Measurements from ENCODE around the gene CCDC177.

CCDC177 gene

GRCh38 chr14:69560826-69561225 is 13.8 kb downstream of the CCDC177 start:
- DNase-seq, result no peak

DNA sequence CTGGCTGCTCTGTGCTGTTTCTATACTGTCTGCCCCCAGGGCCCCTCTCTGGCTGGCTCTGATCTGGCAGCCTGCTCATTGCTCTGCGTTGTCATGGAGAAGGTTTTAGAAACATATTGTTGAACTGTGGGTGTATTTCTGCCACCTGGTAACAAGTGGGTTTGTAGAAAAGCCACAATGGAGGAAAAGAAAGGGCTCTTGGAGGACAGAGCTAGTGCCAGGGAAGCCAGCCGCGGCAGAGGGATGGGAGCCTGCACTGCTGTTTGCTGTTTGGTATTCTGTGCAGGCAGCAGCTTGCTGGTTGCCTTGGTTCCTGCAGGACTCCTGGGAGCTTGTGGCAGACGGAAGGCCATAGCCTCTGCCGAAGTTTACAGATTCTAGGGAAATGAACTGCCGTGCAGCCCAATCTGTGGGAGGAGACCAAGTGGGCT is 15.1 kb downstream of the CCDC177 start:
- no peak for DNase-seq

- DNase-seq, result no peak
Observed at GRCh38 chr14:69558774-69559173, 15.9 kb downstream of the CCDC177 start.

DNA sequence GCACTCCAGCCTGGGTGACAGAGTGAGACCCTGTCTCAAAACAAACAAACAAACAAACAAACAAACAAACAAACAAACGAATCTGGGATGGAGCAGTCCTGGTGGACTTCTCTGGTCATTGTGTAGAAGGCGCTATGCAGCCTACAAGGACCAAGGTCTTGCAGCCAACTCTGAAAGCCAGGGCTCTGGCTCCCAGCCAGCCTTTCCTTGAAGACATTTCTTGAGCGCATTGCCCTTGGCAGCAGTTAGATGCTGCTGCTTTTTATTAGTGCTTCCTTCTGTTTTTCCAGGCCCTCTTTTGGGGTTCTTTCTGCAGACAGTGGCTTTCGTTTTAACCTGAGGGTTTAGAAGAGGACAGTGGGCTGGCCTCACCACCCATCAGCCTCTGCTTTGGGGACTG is 20.2 kb downstream of the CCDC177 start:
- DNase-seq, result no peak

DNA sequence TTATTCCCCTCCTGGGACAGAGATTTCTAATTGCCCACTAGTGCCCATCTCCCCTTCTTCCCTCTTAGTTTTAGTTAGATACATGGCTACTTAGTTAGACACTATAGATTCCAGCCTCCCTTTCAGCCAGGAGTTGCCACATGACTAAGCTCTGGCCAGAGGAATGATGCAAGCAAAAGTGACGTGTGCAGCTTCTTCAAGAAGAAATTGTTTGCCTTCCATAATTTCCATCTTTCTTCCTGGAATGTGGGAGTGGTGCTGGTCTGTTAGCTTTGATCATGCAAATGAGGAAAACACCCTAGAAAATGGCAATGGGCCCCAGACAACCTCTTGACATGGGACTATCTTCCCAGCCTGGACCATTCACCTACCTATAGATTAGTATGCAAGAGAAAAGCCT is 21.4 kb downstream of the CCDC177 start:
- no peak for DNase-seq

DNA sequence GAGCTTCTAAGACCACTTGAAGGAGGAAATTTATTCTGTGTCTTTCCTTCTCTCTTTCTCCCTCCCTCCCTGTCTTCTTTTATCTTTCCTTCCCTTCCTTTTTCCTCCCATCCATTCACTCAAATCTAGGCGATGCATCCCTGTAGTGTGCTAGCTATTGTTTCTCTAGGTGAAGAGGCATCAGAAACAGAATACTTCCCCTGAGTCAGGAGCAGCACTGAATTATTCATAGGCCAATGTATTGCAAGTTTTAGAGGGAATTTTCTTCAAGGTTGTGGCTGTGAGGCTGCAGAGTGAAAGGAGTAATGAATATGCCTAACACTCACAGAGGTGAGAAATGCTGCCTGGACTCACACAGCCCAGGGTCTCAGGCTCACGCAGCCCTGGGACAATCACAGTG is 23.2 kb downstream of the CCDC177 start:
- DNase-seq, result no peak

GRCh38 chr14:69548566-69548965 is 26.1 kb downstream of the CCDC177 start:
- no peak for DNase-seq

DNA sequence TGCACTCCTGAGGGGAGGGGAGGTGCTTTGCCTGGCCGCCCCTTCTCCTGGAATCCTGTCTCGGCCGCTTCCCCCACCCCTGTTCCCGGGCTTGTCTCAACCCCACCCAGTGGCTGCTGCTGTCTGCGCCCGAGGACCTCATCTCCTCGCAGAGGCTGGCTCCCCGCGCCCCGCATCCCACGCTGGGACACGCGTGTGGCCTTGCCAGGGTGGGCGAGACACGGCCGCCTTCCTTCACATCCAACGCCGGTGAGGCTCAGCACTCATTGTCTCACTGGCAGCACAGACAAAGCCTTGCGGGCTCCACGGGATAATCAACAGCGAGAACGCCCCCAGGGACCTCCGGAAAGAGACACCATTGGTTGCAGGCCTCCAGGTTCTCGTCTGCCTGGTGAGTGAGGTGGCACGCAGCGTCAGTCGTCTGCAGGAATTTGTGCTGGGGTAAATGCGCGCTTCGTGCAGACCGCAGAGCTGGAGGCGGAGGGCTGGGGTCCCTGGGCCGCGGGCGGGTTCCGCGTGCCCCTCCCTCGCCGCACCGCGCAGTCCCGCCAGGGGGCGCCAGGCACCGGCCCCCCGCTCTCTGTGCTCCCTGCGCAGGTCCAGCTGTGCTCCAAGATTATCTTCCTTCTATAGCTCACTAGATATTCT is 26.8 kb downstream of the CCDC177 start:
- peak; percentile 26 for DNase-seq

- DNase-seq, result peak; percentile 85
Observed at GRCh38 chr14:69543341-69544115, 31.1 kb downstream of the CCDC177 start.

DNA sequence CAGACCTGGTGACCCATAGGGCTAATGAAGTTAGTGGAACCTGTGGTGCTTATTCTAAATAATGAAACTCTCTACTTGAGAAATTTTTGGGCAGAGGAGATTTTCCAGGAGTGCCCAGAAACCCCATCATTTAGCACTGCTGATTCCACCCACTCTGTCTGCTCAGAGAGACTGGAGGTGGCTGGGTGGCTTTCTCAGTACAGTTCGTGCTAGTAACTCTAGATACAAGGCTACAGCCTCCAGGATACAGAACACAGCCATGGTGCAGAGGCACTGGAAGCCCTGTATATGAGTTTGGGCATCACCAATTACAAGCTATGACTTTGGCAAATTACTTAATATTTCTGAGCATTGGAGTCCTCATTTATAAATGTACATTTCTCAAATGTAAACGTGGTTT is 32.4 kb downstream of the CCDC177 start:
- no peak for DNase-seq

DNA sequence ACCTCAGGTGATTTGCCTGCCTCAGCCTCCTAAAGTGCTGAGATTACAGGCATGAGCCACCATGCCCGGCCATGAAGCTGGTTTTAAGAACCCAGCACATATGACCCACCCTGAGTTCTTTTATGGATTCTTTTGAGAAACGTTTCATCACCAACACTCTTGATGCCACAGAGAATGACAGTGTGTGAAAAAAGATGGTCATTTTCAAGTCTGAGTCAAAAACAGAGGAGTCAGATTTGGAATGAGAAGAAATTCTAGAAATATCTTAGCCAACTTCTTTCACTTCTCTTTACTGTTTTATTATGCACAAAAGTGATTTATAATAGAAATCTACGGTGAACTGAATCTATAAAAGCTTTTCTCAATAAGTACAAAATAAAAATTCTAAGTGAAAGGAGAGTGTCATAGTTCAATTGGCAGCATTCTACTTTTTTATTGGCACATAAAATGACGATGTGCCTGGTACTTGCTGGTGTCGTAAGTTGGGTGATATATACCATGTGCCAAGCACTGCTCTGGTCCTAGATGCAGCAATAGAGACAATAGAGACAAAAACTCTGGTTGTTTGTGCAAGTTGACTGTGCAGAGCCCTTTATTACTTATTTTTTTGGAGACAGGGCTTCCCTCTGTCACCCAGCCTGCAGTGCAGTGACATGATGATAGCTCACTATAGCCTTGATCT is 33.9 kb downstream of the CCDC177 start:
- DNase-seq, result no peak

- no peak for DNase-seq
Observed at GRCh38 chr14:69539631-69540410, 34.9 kb downstream of the CCDC177 start.

DNA sequence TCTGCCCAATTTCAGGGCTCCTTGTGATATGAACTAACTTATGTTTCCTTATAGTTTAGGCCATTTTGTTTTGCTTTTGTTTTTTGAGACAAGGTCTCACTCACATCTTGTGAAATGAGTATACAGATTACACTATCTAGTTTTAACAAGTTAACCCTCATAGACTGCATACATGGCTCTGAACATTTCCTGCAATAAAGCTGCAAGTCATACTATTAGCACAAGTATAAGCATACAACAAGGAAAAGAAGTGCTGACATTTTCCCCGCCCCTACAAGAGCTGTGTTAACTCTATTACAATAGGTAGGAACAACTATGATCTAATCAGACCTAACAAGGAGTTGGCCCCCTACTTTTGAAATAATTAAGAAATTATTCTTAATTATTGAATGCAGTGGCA is 35.9 kb downstream of the CCDC177 start:
- DNase-seq, result no peak

DNA sequence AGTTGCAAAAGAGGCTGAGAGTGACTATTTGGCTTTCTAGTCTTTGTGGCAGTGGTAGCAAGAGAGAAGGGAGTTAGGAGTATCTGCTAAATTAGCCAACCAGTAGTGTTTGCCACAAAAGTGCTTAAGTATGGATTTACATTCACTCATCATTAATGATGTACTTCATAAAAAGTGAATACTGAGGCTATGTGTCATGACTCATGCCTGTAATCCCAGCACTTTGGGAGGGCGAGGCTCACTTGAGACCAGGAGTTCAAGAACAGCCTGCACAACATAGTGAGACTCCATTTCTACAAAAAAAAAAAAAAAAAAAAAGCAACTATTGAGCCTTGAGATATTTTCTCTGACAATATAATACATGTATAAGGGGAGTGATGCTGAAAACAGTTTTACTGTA is 36.8 kb downstream of the CCDC177 start:
- DNase-seq, result no peak

- DNase-seq, result peak; percentile 8
Observed at GRCh38 chr14:69536971-69537370, 37.7 kb downstream of the CCDC177 start.

DNA sequence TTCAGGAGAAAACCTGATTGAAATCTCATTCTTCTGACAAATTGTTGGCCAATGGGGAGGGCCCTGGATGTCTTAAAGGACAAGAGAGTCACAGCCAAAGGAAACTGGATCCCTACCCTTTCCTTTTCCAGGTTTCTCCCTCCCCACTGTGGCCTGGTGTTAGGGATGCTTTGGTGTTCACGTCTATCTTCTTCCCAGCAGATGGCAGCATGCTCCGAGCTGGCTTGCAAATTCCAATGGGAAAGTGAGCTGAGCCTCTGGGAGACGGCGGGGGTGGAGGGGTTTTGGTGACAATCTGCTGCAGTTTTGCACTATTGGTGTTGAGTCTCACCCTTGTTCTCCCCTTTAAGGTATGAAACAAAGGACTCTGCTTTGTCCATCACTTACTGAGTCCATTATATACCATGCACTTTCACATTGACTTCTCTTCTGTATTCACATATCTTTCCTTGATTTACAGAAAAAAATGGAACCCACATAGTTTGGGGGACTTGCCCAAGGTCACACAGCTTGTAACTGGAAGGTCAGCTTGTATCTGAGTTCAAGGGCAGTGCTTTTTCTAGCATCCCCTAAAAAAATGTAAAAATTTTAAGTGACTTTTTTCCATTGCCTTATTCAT is 39.3 kb downstream of the CCDC177 start:
- DNase-seq, result no peak

- no peak for DNase-seq
Observed at GRCh38 chr14:69532561-69533340, 41.9 kb downstream of the CCDC177 start.

GRCh38 chr14:69531135-69531534 is 43.5 kb downstream of the CCDC177 start:
- no peak for DNase-seq

GRCh38 chr14:69530095-69530494 is 44.6 kb downstream of the CCDC177 start:
- no peak for DNase-seq

DNA sequence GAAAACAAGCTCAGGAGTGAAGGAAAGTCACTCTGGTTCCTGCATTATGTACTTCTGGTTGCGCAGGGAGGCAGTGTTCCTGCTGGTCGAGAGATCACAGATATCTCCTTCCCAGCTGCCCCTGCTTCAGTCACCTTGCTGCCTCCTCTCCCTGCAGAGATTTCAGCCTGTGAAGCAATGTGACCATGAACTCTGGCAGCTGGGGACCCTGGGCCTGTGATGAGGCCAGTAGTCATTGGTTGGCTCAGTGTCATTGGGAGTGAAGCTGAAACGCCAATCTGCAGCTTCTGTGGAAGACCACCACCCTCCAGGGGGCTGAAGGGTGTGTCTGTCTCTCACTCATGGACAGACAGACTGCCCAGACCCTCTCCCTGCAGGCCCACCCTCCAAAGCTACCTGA is 45.1 kb downstream of the CCDC177 start:
- no peak for DNase-seq

- no peak for DNase-seq
Observed at GRCh38 chr14:69528930-69529329, 45.7 kb downstream of the CCDC177 start.

DNA sequence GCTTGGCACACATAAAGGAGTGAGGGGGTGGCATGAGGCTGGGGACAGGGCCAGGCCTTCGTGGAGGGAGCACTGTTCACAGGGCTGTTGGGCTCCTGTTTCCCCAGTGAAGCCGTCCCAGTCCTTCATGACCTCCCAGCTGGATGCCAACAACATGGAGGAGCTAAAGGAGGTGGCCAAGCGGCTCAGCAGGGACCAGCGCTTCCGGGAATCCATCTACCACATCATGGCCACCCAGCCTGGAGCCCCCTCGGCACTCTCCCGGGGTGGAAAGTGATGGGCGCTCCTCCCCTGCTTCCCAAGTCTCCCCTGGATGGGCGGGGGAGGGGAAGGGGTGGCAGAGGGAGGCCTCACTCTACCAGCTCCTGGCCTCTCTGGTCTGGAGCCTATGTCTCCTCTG is 46.5 kb downstream of the CCDC177 start:
- no peak for DNase-seq
